Measurements from ENCODE around the gene CTBP2. TPM values are rescaled to one million over a fixed set of nuclear protein-coding genes. Genes with fewer than 3 reads are reported as not detected.

CTBP2 gene
- total and polyA plus RNA-seq, 10 of the 15 experiments (the other 5 are each of a cell fraction or from before 2014, with no cell fraction given), result 0.02 to 0.72 (median 0.06) TPM; not detected in 2

DNA sequence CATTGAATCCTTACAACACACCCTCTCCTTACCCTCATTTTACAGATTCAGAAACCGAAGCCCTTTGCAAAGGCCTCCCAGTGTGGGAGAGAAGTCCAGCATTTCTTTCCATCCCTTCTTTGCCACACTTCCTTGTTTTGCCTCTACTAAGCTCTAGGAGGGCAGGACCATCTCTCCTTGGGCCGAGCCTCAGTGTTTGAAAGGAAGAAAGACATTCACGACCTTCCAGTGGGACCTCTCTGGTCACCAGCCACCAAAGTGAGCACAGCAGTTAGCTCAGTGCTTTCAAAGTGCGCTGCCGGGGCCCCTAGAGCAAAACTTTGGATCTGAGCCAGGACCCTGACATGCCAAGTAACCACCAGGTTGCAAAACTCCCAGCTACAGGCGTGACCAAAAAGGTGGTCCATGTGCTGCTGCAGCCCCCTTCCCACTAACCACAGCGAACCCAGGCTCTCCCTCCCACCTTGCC is 12.4 kb downstream of the CTBP2 start:
- POLR2A ChIA-PET, result no interaction called here
- no peak overlapping the region for H3K4me3 ChIP-seq
- intact Hi-C loops (cut with micrococcal nuclease; ENCODE audit: unreplicated experiment), result no loop called here
- DNase-seq (ENCODE audit: low read depth, low spot score), result no peak
- H3K27me3 ChIP-seq (replicated peaks in 1 of 2; ENCODE audit: control insufficient read depth in 2 of 2, insufficient read depth in 2 of 2, low read length in 1 of 2), result peaks cover 3 to 5% of the 10 kb centered on the region in 2 experiments; a peak in 2 of 4 replicates
- peaks cover 3% of the 10 kb centered on the region; the same call in 1 of the 2 replicates for H3K4me1 ChIP-seq (ENCODE audit: control insufficient read depth, insufficient read depth, low read length)
- 15% methylated on average over 7 of the region's 7 CpGs for WGBS (ENCODE audit: insufficient coverage, insufficient replicate concordance, low lambda C conversion rate, missing lambda C conversion rate)
- H3K36me3 ChIP-seq (ENCODE audit: control insufficient read depth in 2 of 2, insufficient read depth in 2 of 2, low read length in 1 of 2), result no peaks in the 10 kb centered on the region
- no peaks in the 10 kb centered on the region for H3K79me2 ChIP-seq (ENCODE audit: control insufficient read depth, insufficient read depth, low read length)
- TF ChIP-seq, protein P1, sequence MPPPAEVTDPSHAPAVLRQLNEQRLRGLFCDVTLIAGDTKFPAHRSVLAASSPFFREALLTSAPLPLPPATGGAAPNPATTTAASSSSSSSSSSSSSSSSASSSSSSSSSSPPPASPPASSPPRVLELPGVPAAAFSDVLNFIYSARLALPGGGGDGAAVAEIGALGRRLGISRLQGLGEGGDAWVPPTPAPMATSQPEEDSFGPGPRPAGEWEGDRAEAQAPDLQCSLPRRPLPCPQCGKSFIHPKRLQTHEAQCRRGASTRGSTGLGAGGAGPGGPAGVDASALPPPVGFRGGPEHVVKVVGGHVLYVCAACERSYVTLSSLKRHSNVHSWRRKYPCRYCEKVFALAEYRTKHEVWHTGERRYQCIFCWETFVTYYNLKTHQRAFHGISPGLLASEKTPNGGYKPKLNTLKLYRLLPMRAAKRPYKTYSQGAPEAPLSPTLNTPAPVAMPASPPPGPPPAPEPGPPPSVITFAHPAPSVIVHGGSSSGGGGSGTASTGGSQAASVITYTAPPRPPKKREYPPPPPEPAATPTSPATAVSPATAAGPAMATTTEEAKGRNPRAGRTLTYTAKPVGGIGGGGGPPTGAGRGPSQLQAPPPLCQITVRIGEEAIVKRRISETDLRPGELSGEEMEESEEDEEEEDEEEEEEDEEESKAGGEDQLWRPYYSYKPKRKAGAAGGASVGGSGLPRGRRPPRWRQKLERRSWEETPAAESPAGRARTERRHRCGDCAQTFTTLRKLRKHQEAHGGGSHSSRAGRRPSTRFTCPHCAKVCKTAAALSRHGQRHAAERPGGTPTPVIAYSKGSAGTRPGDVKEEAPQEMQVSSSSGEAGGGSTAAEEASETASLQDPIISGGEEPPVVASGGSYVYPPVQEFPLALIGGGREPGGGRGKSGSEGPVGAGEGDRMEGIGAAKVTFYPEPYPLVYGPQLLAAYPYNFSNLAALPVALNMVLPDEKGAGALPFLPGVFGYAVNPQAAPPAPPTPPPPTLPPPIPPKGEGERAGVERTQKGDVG (CRISPR knock-in tag; IDR thresholded peaks at IDR 0.05), result no peak
- TF ChIP-seq ATF7 (IDR thresholded peaks at IDR 0.05; ENCODE audit: low read depth), result no peak
- SMC1A ChIA-PET (ENCODE audit: uncharacterized antibody, unreplicated experiment), result no interaction called here
- no peaks in the 10 kb centered on the region; the same call in 1 of the 2 replicates for H4K20me1 ChIP-seq (ENCODE audit: control insufficient read depth, insufficient read depth)
- FAIRE-seq, result no peak
- no peaks in the 10 kb centered on the region for H3K9me3 ChIP-seq (replicated peaks; ENCODE audit: control insufficient read depth, insufficient read depth, low read length)
- CTCF ChIA-PET, result no interaction called here
- RAD21 ChIA-PET (ENCODE audit: unreplicated experiment), result no interaction called here
- no peak overlapping the region for H2AFZ ChIP-seq (ENCODE audit: control insufficient read depth, low read depth, low read length)
- no peak overlapping the region for H3K4me2 ChIP-seq (ENCODE audit: control insufficient read depth, insufficient read depth)
- no peak for ATAC-seq
- BruUV-seq (replicated peaks), result no TSS peak
- H3K9ac ChIP-seq (ENCODE audit: control insufficient read depth, insufficient read depth, low read length), result no peak overlapping the region
- in situ Hi-C loops (cut with MboI), result no loop called here
- H3K27ac ChIP-seq (ENCODE audit: control insufficient read depth, insufficient read depth), result no peak overlapping the region

All from GM12878 (cell line).